ENCODE data around the gene VIT. TPM values are rescaled to one million over a fixed set of nuclear protein-coding genes. Genes with fewer than 3 reads are reported as not detected.

VIT gene
- total RNA-seq, 4 donors from 2014 or later = 48.2 to 135 (median 93.4) TPM

GRCh38 chr2:36771671-36772070, 75.2 kb downstream of the VIT start:
- no peak for TF ChIP-seq CTCF (IDR thresholded peaks at IDR 0.05; ENCODE audit: low read depth)

GRCh38 chr2:36773947-36774346, 77.4 kb downstream of the VIT start:
- TF ChIP-seq CTCF (IDR thresholded peaks at IDR 0.05; ENCODE audit: low read depth) = no peak

GRCh38 chr2:36775261-36775660, 78.8 kb downstream of the VIT start:
- no peak for TF ChIP-seq CTCF (IDR thresholded peaks at IDR 0.05; ENCODE audit: low read depth)

- no peak for TF ChIP-seq CTCF (IDR thresholded peaks at IDR 0.05; ENCODE audit: low read depth)
Observed at GRCh38 chr2:36775806-36776205, 79.3 kb downstream of the VIT start.

GRCh38 chr2:36777272-36777671, 80.8 kb downstream of the VIT start:
- TF ChIP-seq CTCF (IDR thresholded peaks at IDR 0.05; ENCODE audit: low read depth) = no peak

- TF ChIP-seq CTCF (IDR thresholded peaks at IDR 0.05; ENCODE audit: low read depth) = no peak
Observed at GRCh38 chr2:36777788-36778187, 81.3 kb downstream of the VIT start.

GRCh38 chr2:36779462-36779861, 83.0 kb downstream of the VIT start:
- TF ChIP-seq CTCF (IDR thresholded peaks at IDR 0.05; ENCODE audit: low read depth) = no peak
